GM12878 (cell line): Measurements from ENCODE around the gene TMEM217. TPM values are rescaled to one million over a fixed set of nuclear protein-coding genes. Genes with fewer than 3 reads are reported as not detected.

Source experiments
- ATAC-seq: fragments of 200-7000 bp; cut with Tn5 transposase; 3 replicates; pipeline ENCODE4 v1.9.1; 2020; ENCODE audit warnings: mild to moderate bottlenecking, moderate library complexity
- BruUV-seq: library from RNA; stranded (reverse); fragments of 400-500 nt; replicated peaks from 2 replicates; lab custom pipeline; 2021; lab: Mats Ljungman, UMichigan
- CTCF ChIA-PET: fragments of 300-600 bp; sonication (Branson Sonifier 250); formaldehyde crosslinking; extraction: SDS; loops from one replicate; lab custom pipeline; 2021; ENCODE audit warnings: inconsistent platforms; lab: Yijun Ruan, JAX
- POLR2A ChIA-PET: fragments of 350-600 bp; formaldehyde crosslinking; extraction: SDS; loops from one replicate; lab custom pipeline; 2021; ENCODE audit warnings: inconsistent platforms; lab: Charles Lee
- RAD21 ChIA-PET: fragments of 300-600 bp; sonication (Branson Sonifier 250); formaldehyde crosslinking; loops from one replicate; lab custom pipeline; 2023; ENCODE audit warnings: antibody characterized with exemption; ENCODE audit not compliant: unreplicated experiment; lab: Charles Lee
- SMC1A ChIA-PET: fragments of 300-600 bp; sonication (Branson Sonifier 250); formaldehyde crosslinking; loops from one replicate; lab custom pipeline; 2023; ENCODE audit not compliant: unreplicated experiment, uncharacterized antibody; lab: Charles Lee
- DNase-seq: peaks from one replicate; pipeline ENCODE4 v3.0.0-alpha.2; 2011; ENCODE audit warnings: low read depth, low spot score
- FAIRE-seq: peaks from 3 replicates; lab custom pipeline; 2011; peaks lifted over from hg19 to GRCh38; lab: Jason Lieb, UNC
- H2AFZ ChIP-seq: 2 replicates; pipeline ENCODE4 v1.6.0; 2011; ENCODE audit warnings: low read depth, low read length, control low read depth; ENCODE audit not compliant: control insufficient read depth
- H3K27ac ChIP-seq: 2 replicates; pipeline ENCODE4 v1.5.1; 2011; ENCODE audit warnings: control low read depth; ENCODE audit not compliant: control insufficient read depth, insufficient read depth
- H3K27me3 ChIP-seq, 2 experiments: replicated peaks in 1 of 2; 2 replicates each; pipeline versions ENCODE4 v1.6.0 to v1.6.1; 2011; ENCODE audit warnings: low read length in 1 of 2; ENCODE audit not compliant: control insufficient read depth in 2 of 2, insufficient read depth in 2 of 2
- H3K36me3 ChIP-seq, 2 experiments: 2 replicates each; pipeline ENCODE4 v1.5.1; 2011; ENCODE audit warnings: low read length in 1 of 2; ENCODE audit not compliant: control insufficient read depth in 2 of 2, insufficient read depth in 2 of 2
- H3K4me1 ChIP-seq: 2 replicates; pipeline ENCODE4 v1.6.1; 2011; ENCODE audit warnings: mild to moderate bottlenecking, low read length, moderate library complexity, mixed read lengths; ENCODE audit not compliant: control insufficient read depth, insufficient read depth
- H3K4me2 ChIP-seq: 2 replicates; pipeline ENCODE4 v1.6.0; 2011; ENCODE audit warnings: control low read depth; ENCODE audit not compliant: control insufficient read depth, insufficient read depth
- H3K4me3 ChIP-seq: fragments of 200-600 bp; sonication (generic); 2 replicates; pipeline ENCODE4 v1.5.1; 2016
- H3K79me2 ChIP-seq: 2 replicates; pipeline ENCODE4 v1.6.0; 2011; ENCODE audit warnings: low read length; ENCODE audit not compliant: control insufficient read depth, insufficient read depth
- H3K9ac ChIP-seq: 2 replicates; pipeline ENCODE4 v1.8.0; 2011; ENCODE audit warnings: low read length, control low read depth, mixed read lengths; ENCODE audit not compliant: control insufficient read depth, insufficient read depth
- H3K9me3 ChIP-seq: replicated peaks from 3 replicates; pipeline ENCODE4 v1.5.1; 2011; ENCODE audit warnings: mild to moderate bottlenecking, low read length; ENCODE audit not compliant: control insufficient read depth, insufficient read depth
- H4K20me1 ChIP-seq: 2 replicates; pipeline ENCODE4 v1.6.0; 2011; ENCODE audit not compliant: control insufficient read depth, insufficient read depth
- ATF7 ChIP-seq: fragments of 450-650 bp; IDR thresholded peaks from 2 replicates; pipeline ENCODE4 v1.6.1; 2016; ENCODE audit warnings: low read depth, mild to moderate bottlenecking
- BMI1 ChIP-seq: fragments of 450-650 bp; IDR thresholded peaks from 2 replicates; pipeline ENCODE4 v1.6.1; 2016; ENCODE audit warnings: mild to moderate bottlenecking, moderate library complexity, borderline replicate concordance
- E4F1 ChIP-seq: fragments of 450-650 bp; IDR thresholded peaks from 2 replicates; pipeline ENCODE4 v1.6.1; 2018; ENCODE audit warnings: borderline replicate concordance, mild to moderate bottlenecking; ENCODE audit not compliant: partially characterized antibody
- EP300 ChIP-seq, 2 experiments: fragments of 150-350 bp in 1 of 2; IDR thresholded peaks; 2 replicates each; pipeline ENCODE4 v1.6.1; 2011 to 2012; ENCODE audit warnings: low read depth in 2 of 2, low read length in 2 of 2, borderline replicate concordance in 1 of 2, improper control_type of control experiment in 1 of 2, inconsistent platforms in 1 of 2; ENCODE audit not compliant: control insufficient read depth in 1 of 2
- JUNB ChIP-seq: IDR thresholded peaks from 2 replicates; pipeline ENCODE4 v1.6.1; 2016; ENCODE audit warnings: antibody characterized with exemption, mild to moderate bottlenecking
- MTA2 ChIP-seq: fragments of 450-650 bp; IDR thresholded peaks from 2 replicates; pipeline ENCODE4 v1.6.1; 2016; ENCODE audit warnings: low read depth, mild to moderate bottlenecking, moderate library complexity
- RUNX3 ChIP-seq: IDR thresholded peaks from 2 replicates; pipeline ENCODE4 v1.6.1; 2012; ENCODE audit warnings: low read length, inconsistent platforms
- TARDBP ChIP-seq: IDR thresholded peaks from 2 replicates; pipeline ENCODE4 v1.6.1; 2016; ENCODE audit warnings: borderline replicate concordance
- YBX1 ChIP-seq: fragments of 450-650 bp; IDR thresholded peaks from 2 replicates; pipeline ENCODE4 v1.6.1; 2016; ENCODE audit warnings: antibody characterized with exemption
- ZBTB33 ChIP-seq: fragments of 450-650 bp; IDR thresholded peaks from 2 replicates; pipeline ENCODE4 v1.6.1; 2017; ENCODE audit warnings: mild to moderate bottlenecking
- ZSCAN29 ChIP-seq: fragments of 450-650 bp; IDR thresholded peaks from 2 replicates; pipeline ENCODE4 v1.6.1; 2017; ENCODE audit warnings: mild to moderate bottlenecking, moderate library complexity
- WGBS: methylation state at CpG from one replicate; pipeline ENCODE4 v1.1.6; 2016; ENCODE audit warnings: low lambda C conversion rate; ENCODE audit not compliant: insufficient replicate concordance, insufficient coverage; ENCODE audit errors: missing lambda C conversion rate; 5-methylcytosine and 5-hydroxymethylcytosine counted together
- in situ Hi-C: fragments of 300-500 bp; cut with MboI; formaldehyde crosslinking; loops from 9 replicates; pipeline ENCODE4 v1.14.3; 2018; ENCODE audit warnings: mixed read lengths
- intact Hi-C: fragments of 100-400 bp; cut with micrococcal nuclease; formaldehyde crosslinking; loops from one replicate; pipeline ENCODE4 v1.14.2; 2022; ENCODE audit not compliant: unreplicated experiment
- polyA plus RNA-seq, 11 experiments: library from polyadenylated mRNA; depleted of rRNA in 4 of 11; unstranded in 6 of 11; stranded (reverse) in 5 of 11; fragments of >200 nt; fragmentation: Nextera tagmentation in 4 of 11; fragmentation: Illumina TruSeq in 1 of 11; extraction: Ambion mirVana in 4 of 11; extraction: Trizol in 1 of 11; gene quantifications; 1 replicate in 1 of 11; 2 replicates in 10 of 11; pipeline versions ENCODE4 v1.2.1 to v1.2.3, GENCODE V29; 2011 to 2016; ENCODE audit warnings: inconsistent platforms in 2 of 11, missing spikeins in 2 of 11, low read depth in 1 of 11
- total RNA-seq, 4 experiments: library from RNA; depleted of rRNA in 3 of 4; stranded (reverse); fragments of >200 nt in 3 of 4; fragmentation: Illumina TruSeq in 1 of 4; extraction: Trizol in 1 of 4; gene quantifications; 2 replicates each; pipeline versions ENCODE4 v1.2.1 to v1.2.3, GENCODE V29; 2013 to 2021
- TF ChIP-seq, protein P1 (sequence below): fragments of 450-650 bp; IDR thresholded peaks from 2 replicates; pipeline ENCODE4 v1.6.1; 2016; ENCODE audit warnings: mild to moderate bottlenecking
- TF ChIP-seq, protein P2 (sequence below): fragments of 450-650 bp; IDR thresholded peaks from 2 replicates; pipeline ENCODE4 v1.6.1; 2016; ENCODE audit warnings: mild to moderate bottlenecking

The TMEM217 gene
- total and polyA plus RNA-seq, 10 of the 15 experiments (the other 5 are each of a cell fraction or from before 2014, with no cell fraction given): 1.3 to 4.5 (median 2.3) TPM

GRCh38 chr6:37285861-37286311, 27.9 kb upstream of the TMEM217 start:
- Histone ChIP-seq H3K79me2 (no peaks in the 10 kb centered on the region), H3K4me1 (peaks cover 18% of the 10 kb centered on the region), H4K20me1 (no peaks in the 10 kb centered on the region), H3K9me3 (no peaks in the 10 kb centered on the region), H3K36me3 (peaks cover 20% of the 10 kb centered on the region in 2 experiments; a peak in 3 of 4 replicates), H3K27ac (no peak overlapping the region; the same call in 1 of the 2 replicates), H3K9ac (no peak overlapping the region), H3K27me3 (no peaks in the 10 kb centered on the region), H3K4me2 (no peak overlapping the region), H2AFZ (no peak overlapping the region), H3K4me3 (no peak overlapping the region)
- no TSS peak for BruUV-seq
- ATAC-seq: peak; percentile 79
- intact Hi-C loops: no loop called here
- no peak for DNase-seq
- WGBS: 86% methylated on average over 4 of the region's 4 CpGs
- in situ Hi-C loops: no loop called here
- FAIRE-seq: peak; percentile 47
- SMC1A ChIA-PET: interaction anchor here (1.0 to 2.0 kb wide), 3 partner anchors 9 to 29 kb away, joined by 4 to 8 read pairs (median 4); no protein-coding TSS in a partner anchor
- RAD21 ChIA-PET: interaction anchor here (0.6 to 1.2 kb wide), 4 partner anchors 10 to 24 kb away, joined by 3 read pairs; no protein-coding TSS in a partner anchor
- CTCF ChIA-PET: interaction anchor here (1.2 to 1.8 kb wide), 3 partner anchors 19 to 77 kb away, joined by 3 to 6 read pairs (median 4); no protein-coding TSS in a partner anchor
- POLR2A ChIA-PET: interaction anchor here (0.7 to 1.0 kb wide), 2 partner anchors 11 to 62 kb away, joined by 3 read pairs; no protein-coding TSS in a partner anchor
- TF ChIP-seq, protein P1, sequence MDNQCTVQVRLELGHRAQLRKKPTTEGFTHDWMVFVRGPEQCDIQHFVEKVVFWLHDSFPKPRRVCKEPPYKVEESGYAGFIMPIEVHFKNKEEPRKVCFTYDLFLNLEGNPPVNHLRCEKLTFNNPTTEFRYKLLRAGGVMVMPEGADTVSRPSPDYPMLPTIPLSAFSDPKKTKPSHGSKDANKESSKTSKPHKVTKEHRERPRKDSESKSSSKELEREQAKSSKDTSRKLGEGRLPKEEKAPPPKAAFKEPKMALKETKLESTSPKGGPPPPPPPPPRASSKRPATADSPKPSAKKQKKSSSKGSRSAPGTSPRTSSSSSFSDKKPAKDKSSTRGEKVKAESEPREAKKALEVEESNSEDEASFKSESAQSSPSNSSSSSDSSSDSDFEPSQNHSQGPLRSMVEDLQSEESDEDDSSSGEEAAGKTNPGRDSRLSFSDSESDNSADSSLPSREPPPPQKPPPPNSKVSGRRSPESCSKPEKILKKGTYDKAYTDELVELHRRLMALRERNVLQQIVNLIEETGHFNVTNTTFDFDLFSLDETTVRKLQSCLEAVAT: no peak
- TF ChIP-seq YBX1: no peak
- TF ChIP-seq JUNB: peak; percentile 31; the same call in 1 of the 2 replicates
- peak in 1 of 2 experiments; percentile 20; a peak in 1 of 4 replicates for TF ChIP-seq EP300 (IDR thresholded peaks at IDR 0.05; ENCODE audit: borderline replicate concordance in 1 of 2, control insufficient read depth in 1 of 2, low read depth in 2 of 2, low read length in 2 of 2)
- TF ChIP-seq, protein P2, sequence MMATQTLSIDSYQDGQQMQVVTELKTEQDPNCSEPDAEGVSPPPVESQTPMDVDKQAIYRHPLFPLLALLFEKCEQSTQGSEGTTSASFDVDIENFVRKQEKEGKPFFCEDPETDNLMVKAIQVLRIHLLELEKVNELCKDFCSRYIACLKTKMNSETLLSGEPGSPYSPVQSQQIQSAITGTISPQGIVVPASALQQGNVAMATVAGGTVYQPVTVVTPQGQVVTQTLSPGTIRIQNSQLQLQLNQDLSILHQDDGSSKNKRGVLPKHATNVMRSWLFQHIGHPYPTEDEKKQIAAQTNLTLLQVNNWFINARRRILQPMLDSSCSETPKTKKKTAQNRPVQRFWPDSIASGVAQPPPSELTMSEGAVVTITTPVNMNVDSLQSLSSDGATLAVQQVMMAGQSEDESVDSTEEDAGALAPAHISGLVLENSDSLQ: peak; percentile 89
- peak; percentile 52; the same call in 1 of the 2 replicates for TF ChIP-seq MTA2
- 0 out of 2 replicates have a peak, but pooled peaks have one; percentile 13 for TF ChIP-seq ATF7
- TF ChIP-seq ZSCAN29: no peak
- no peak for TF ChIP-seq TARDBP
- no peak for TF ChIP-seq ZBTB33
- peak; percentile 97 for TF ChIP-seq BMI1
- peak; percentile 33; the same call in 1 of the 2 replicates for TF ChIP-seq RUNX3
- TF ChIP-seq E4F1: no peak
